ENCODE results near the gene IFNLR1.

DNA sequence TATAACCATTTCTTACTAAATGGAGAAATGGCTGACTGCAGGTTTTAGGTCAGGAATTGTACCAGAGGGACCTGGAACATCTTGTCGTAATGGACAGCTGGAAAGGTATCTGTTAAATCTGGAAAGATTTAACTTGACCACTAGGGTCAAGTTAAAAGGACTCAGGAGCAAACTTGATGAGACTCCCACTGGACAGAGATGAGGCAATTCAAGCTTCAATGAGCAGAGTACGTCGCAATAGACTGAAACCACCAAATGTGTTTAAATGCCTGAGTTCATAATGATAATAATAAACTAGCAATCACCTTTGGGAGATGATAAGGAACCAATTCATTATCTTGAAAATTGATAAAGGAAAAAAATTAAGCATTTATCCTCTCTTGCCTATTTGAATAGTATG is 8.7 kb downstream of the IFNLR1 start:
- TF ChIP-seq, protein P1, sequence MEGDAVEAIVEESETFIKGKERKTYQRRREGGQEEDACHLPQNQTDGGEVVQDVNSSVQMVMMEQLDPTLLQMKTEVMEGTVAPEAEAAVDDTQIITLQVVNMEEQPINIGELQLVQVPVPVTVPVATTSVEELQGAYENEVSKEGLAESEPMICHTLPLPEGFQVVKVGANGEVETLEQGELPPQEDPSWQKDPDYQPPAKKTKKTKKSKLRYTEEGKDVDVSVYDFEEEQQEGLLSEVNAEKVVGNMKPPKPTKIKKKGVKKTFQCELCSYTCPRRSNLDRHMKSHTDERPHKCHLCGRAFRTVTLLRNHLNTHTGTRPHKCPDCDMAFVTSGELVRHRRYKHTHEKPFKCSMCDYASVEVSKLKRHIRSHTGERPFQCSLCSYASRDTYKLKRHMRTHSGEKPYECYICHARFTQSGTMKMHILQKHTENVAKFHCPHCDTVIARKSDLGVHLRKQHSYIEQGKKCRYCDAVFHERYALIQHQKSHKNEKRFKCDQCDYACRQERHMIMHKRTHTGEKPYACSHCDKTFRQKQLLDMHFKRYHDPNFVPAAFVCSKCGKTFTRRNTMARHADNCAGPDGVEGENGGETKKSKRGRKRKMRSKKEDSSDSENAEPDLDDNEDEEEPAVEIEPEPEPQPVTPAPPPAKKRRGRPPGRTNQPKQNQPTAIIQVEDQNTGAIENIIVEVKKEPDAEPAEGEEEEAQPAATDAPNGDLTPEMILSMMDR (optimal IDR thresholded peaks at IDR 0.05 in 1 of 3, IDR thresholded peaks at IDR 0.05 in 1 of 3, conservative IDR thresholded peaks at IDR 0.05 in 1 of 3; ENCODE audit: extremely low read depth in 1 of 3, insufficient read depth in 2 of 3, low read length in 3 of 3): no peak
- TF ChIP-seq EZH2 (IDR thresholded peaks at IDR 0.05; ENCODE audit: low read length): no peak
